Common myeloid progenitor, CD34-positive (primary cell): Measurements from ENCODE around the gene TAB2.
A peak's percentile ranks its signal among the peaks of the same experiment; 100 is the strongest.

ENCODE experiments used
- CTCF ChIA-PET: fragments of 350-600 bp; sonication (Branson Sonifier 250); formaldehyde crosslinking; loops from one replicate; lab custom pipeline; 2021; ENCODE audit warnings: antibody characterized with exemption; lab: Charles Lee
- POLR2A ChIA-PET: fragments of 350-600 bp; sonication (Branson Sonifier 250); formaldehyde crosslinking; loops from one replicate; lab custom pipeline; 2021; ENCODE audit warnings: antibody characterized with exemption; lab: Charles Lee
- DNase-seq, 3 donors: peaks; one replicate each; pipeline versions ENCODE4 v3.0.0 to v3.0.0-alpha.2; 2013
- H3K27ac ChIP-seq, 2 experiments: 1 replicate in 1 of 2; 2 replicates in 1 of 2; pipeline ENCODE4 v1.7.0; 2013; ENCODE audit warnings: inconsistent platforms in 2 of 2, low read length in 2 of 2, mild to moderate bottlenecking in 2 of 2, low read depth in 1 of 2, moderate library complexity in 1 of 2; ENCODE audit not compliant: severe bottlenecking in 2 of 2, insufficient read depth in 1 of 2, poor library complexity in 1 of 2
- H3K27me3 ChIP-seq, 5 experiments: replicated peaks in 2 of 5; 1 replicate in 3 of 5; 2 replicates in 2 of 5; pipeline versions ENCODE4 v1.6.1 to v1.7.0; 2013; ENCODE audit warnings: low read length in 4 of 5, mild to moderate bottlenecking in 2 of 5, moderate library complexity in 2 of 5, inconsistent platforms in 1 of 5; ENCODE audit not compliant: insufficient read depth in 5 of 5, control insufficient read depth in 4 of 5
- H3K36me3 ChIP-seq, 4 experiments: 1 replicate in 2 of 4; 2 replicates in 2 of 4; pipeline versions ENCODE4 v1.6.1 to v1.7.0; 2013; ENCODE audit warnings: low read length in 3 of 4, control low read depth in 1 of 4, mild to moderate bottlenecking in 1 of 4; ENCODE audit not compliant: control insufficient read depth in 4 of 4, insufficient read depth in 4 of 4
- H3K4me1 ChIP-seq, 4 experiments: 1 replicate in 3 of 4; 2 replicates in 1 of 4; pipeline versions ENCODE4 v1.6.1 to v1.7.1; 2013; ENCODE audit warnings: low read length in 3 of 4, mild to moderate bottlenecking in 3 of 4, control low read depth in 1 of 4, inconsistent platforms in 1 of 4, moderate library complexity in 1 of 4; ENCODE audit not compliant: control insufficient read depth in 4 of 4, insufficient read depth in 4 of 4; ENCODE audit errors: control extremely low read depth in 1 of 4
- H3K4me3 ChIP-seq, 7 experiments: 1 replicate in 4 of 7; 2 replicates in 3 of 7; pipeline versions ENCODE4 v1.5.1 to v1.7.0; 2013; ENCODE audit warnings: mild to moderate bottlenecking in 7 of 7, low read length in 6 of 7, moderate library complexity in 6 of 7, inconsistent platforms in 2 of 7, low read depth in 2 of 7, control low read depth in 1 of 7; ENCODE audit not compliant: insufficient read depth in 4 of 7, control insufficient read depth in 1 of 7; ENCODE audit errors: extremely low read depth in 1 of 7
- H3K9me3 ChIP-seq, 5 experiments: 1 replicate in 4 of 5; 2 replicates in 1 of 5; pipeline versions ENCODE4 v1.6.1 to v1.7.1; 2013; ENCODE audit warnings: low read length in 4 of 5, mild to moderate bottlenecking in 2 of 5, inconsistent platforms in 1 of 5, low read depth in 1 of 5, moderate library complexity in 1 of 5; ENCODE audit not compliant: control insufficient read depth in 4 of 5, insufficient read depth in 2 of 5; ENCODE audit errors: control extremely low read depth in 1 of 5
- WGBS: methylation state at CpG from one replicate; pipeline ENCODE4 v1.1.5; 2013; ENCODE audit not compliant: insufficient coverage; 5-methylcytosine and 5-hydroxymethylcytosine counted together

The TAB2 gene

DNA sequence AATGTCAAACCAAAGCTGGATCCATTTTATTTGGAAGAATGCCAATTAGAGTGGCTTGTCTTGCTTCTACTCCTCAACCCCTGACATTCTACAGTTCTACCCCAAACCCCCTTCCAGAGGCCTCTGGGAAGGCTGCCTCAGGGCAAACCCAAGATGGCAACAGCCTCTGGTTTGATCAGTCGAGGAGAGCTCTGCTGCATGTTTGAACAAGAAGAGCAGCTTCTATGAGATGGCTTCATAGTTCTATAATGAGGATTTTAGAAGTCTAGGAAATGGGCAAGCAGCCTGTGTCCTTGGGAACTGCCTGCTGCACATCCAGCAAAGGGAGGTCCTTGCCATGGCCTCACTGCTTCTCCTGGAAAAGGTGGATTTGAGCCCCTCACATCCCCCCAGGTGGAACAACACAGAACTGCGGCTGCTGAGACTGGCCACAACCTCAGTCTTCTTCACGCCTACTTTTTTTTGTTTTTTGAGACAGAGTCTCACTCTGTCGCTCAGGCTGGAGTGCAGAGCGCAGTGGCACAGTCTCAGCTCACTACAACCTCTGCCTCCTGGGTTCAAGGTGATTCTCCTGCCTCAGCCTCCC lies 129.4 kb downstream of the TAB2 start:
- Histone ChIP-seq H3K4me3 (no peak overlapping the region), H3K27ac (no peak overlapping the region), H3K9me3 (no peaks in the 10 kb centered on the region), H3K36me3 (peaks cover 0 to 1% (median 0%) of the 10 kb centered on the region in 4 experiments), H3K27me3 (peaks cover 0 to 35% (median 8%) of the 10 kb centered on the region in 5 experiments), H3K4me1 (peaks cover 0 to 15% (median 9%) of the 10 kb centered on the region in 4 experiments)
- CTCF ChIA-PET = interaction anchor here (0.9 to 3.1 kb wide), 4 partner anchors 13 to 396 kb away, joined by 3 to 10 read pairs (median 4); no protein-coding TSS in a partner anchor
- WGBS = 93% methylated on average over 4 of the region's 5 CpGs
- POLR2A ChIA-PET = no interaction called here
- no peak for DNase-seq

GRCh38 chr6:149448821-149449453 lies 131.4 kb downstream of the TAB2 start:
- Histone ChIP-seq H3K27ac (no peak overlapping the region), H3K9me3 (no peaks in the 10 kb centered on the region), H3K4me3 (no peak overlapping the region), H3K27me3 (peaks cover 0 to 51% (median 12%) of the 10 kb centered on the region in 5 experiments), H3K36me3 (peaks cover 0 to 4% (median 2%) of the 10 kb centered on the region in 4 experiments), H3K4me1 (peaks cover 0 to 20% (median 11%) of the 10 kb centered on the region in 4 experiments)
- no peak for DNase-seq
- POLR2A ChIA-PET = no interaction called here
- WGBS = 100% methylated on average over 1 of the region's 5 CpGs
- CTCF ChIA-PET = interaction anchor here (0.7 to 1.5 kb wide), 3 partner anchors 16 to 67 kb away, joined by 3 to 6 read pairs (median 3); no protein-coding TSS in a partner anchor

- H3K36me3 ChIP-seq = peaks cover 0 to 4% (median 2%) of the 10 kb centered on the region in 4 experiments
- ChIA-PET POLR2A (no interaction called here), CTCF (no interaction called here)
- no peak for DNase-seq
- peak overlapping the region in 5 of 7 experiments; percentile 34 to 70 (median 63) for H3K4me3 ChIP-seq
- no peak overlapping the region for H3K27ac ChIP-seq
- whole genome bisulfite sequencing = 97% methylated on average over 12 of the region's 14 CpGs
- peaks cover 0 to 58% (median 14%) of the 10 kb centered on the region in 5 experiments for H3K27me3 ChIP-seq
- H3K9me3 ChIP-seq = no peaks in the 10 kb centered on the region
- peaks cover 0 to 27% (median 19%) of the 10 kb centered on the region in 4 experiments for H3K4me1 ChIP-seq
Observed at GRCh38 chr6:149449831-149450678, 132.5 kb downstream of the TAB2 start.

DNA sequence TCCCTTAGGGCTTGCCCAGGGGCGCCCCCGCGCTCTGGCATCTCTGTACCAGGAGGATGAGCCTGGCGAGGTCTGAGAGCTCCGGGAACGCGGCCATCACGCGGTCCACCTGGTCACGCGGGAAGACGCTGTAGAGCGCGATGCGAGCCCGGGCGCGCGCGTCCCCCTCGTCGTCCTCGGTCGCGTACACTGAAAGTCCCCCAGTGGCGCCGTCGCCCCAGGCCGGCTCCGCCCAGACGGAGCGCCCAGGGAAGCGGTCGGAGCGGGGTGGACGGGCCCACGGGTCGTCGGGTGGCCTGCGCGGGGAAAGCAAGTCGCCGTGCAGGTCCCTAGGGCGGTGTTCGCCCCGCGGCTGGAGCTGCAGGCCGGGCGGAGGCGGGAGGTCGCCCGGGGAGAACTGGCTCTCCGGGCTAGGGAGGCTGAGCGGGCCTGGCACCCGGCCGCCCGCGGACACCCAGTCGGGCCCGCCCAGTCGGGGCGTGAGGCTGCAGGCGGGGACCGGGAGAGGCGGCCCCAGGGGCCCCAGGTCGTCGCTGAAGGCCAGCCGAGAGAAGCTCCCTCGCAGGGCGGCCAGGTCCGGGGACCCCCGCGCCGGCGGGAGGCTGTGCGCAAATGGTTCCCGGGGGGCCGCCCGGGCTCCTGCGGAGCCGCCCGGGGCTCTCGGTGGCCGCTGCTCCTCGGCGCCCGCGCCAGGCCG lies 133.3 kb downstream of the TAB2 start:
- Histone ChIP-seq H3K4me3 (peak overlapping the region; percentile 11 to 70 (median 49)), H3K27ac (no peak overlapping the region), H3K4me1 (peaks cover 0 to 27% (median 19%) of the 10 kb centered on the region in 4 experiments), H3K27me3 (peaks cover 0 to 61% (median 14%) of the 10 kb centered on the region in 5 experiments), H3K36me3 (peaks cover 0 to 4% (median 2%) of the 10 kb centered on the region in 4 experiments), H3K9me3 (no peaks in the 10 kb centered on the region)
- WGBS = 7% methylated on average over 86 of the region's 89 CpGs
- ChIA-PET POLR2A (no interaction called here), CTCF (interaction anchor here (0.9 to 1.8 kb wide), 2 partner anchors 9 to 39 kb away, joined by 3 to 7 read pairs; no protein-coding TSS in a partner anchor)
- peak in 2 of 3 donors; percentile 41 to 59 for DNase-seq

DNA sequence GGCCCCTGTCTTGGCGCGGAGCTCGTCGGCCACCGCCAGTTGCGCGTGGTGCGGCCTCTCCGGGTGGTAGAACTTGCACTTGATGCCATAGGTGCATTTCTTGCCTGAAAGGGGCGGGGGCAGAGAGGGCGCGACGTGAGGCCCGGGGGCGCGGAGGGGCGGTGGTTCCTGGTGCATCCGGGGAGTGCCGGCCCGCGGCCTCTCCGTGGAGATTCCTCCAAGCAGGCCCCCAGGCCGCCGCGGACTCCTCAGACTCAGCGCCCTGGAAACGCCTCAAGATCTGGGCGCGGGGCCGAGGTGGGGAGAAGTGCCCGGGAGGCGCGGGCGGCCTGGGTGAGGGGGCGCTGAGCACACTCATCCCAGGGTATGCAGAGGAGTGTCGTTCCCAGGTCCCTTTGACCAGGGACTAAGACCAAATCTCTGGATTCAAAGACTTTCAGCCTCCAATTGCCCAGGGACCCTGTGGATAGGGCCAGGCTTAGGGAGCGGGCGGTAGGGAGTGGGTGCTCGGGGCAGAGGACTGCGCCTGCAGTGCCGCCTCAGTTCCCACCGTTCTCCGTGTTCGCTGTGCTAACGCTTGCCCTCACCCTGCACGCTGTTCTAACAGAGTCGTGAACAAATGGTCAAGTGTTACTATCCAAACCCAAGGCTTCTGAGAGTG lies 134.0 kb downstream of the TAB2 start:
- Histone ChIP-seq H3K4me3 (peak overlapping the region in 5 of 7 experiments; percentile 35 to 70 (median 63)), H3K9me3 (no peaks in the 10 kb centered on the region), H3K4me1 (peaks cover 0 to 27% (median 19%) of the 10 kb centered on the region in 4 experiments), H3K27ac (no peak overlapping the region), H3K27me3 (peaks cover 0 to 61% (median 14%) of the 10 kb centered on the region in 5 experiments), H3K36me3 (peaks cover 0 to 4% (median 2%) of the 10 kb centered on the region in 4 experiments)
- POLR2A ChIA-PET = no interaction called here
- peak in 2 of 3 donors; percentile 42 to 59 for DNase-seq
- 50% methylated on average over 41 of the region's 47 CpGs for WGBS
- CTCF ChIA-PET = interaction anchor here (0.9 to 1.8 kb wide), 2 partner anchors 10 to 39 kb away, joined by 3 to 7 read pairs; no protein-coding TSS in a partner anchor
